MM.1S (cell line): Measurements from ENCODE around the gene PTPRN2.

Experiments used
- DNase-seq: peaks from one replicate; pipeline ENCODE4 v3.0.0-alpha.2; 2015
- H2AFZ ChIP-seq: fragments of 300-600 bp; sonication (generic); 2 replicates; pipeline ENCODE4 v1.6.0; 2016; ENCODE audit warnings: antibody characterized with exemption, low read length
- H3F3A ChIP-seq: fragments of 300-600 bp; sonication (generic); 2 replicates; pipeline ENCODE4 v1.6.1; 2016; ENCODE audit warnings: mild to moderate bottlenecking, antibody characterized with exemption, low read length, moderate library complexity, mixed read lengths; ENCODE audit not compliant: insufficient read depth
- H3K27ac ChIP-seq: fragments of 300-600 bp; sonication (generic); 2 replicates; pipeline ENCODE4 v1.5.1; 2016; ENCODE audit warnings: mild to moderate bottlenecking, low read length
- H3K27me3 ChIP-seq: fragments of 300-600 bp; sonication (generic); replicated peaks from 2 replicates; pipeline ENCODE4 v1.6.0; 2016; ENCODE audit warnings: low read length; ENCODE audit not compliant: insufficient read depth
- H3K36me3 ChIP-seq: fragments of 300-600 bp; sonication (generic); replicated peaks from 2 replicates; pipeline ENCODE4 v1.6.1; 2016; ENCODE audit warnings: mild to moderate bottlenecking, low read length, mixed read lengths; ENCODE audit not compliant: insufficient read depth
- H3K4me1 ChIP-seq: fragments of 300-600 bp; sonication (generic); 2 replicates; pipeline ENCODE4 v1.6.1; 2016; ENCODE audit warnings: low read length, mixed read lengths
- H3K4me2 ChIP-seq: fragments of 300-600 bp; sonication (generic); 2 replicates; pipeline ENCODE4 v1.6.0; 2016; ENCODE audit warnings: low read depth, low read length
- H3K4me3 ChIP-seq: fragments of 300-600 bp; sonication (generic); 2 replicates; pipeline ENCODE4 v1.5.1; 2016; ENCODE audit warnings: low read length, mixed read lengths
- H3K79me2 ChIP-seq: fragments of 300-600 bp; sonication (generic); 2 replicates; pipeline ENCODE4 v1.6.1; 2016; ENCODE audit warnings: mixed run types, low read length, mixed read lengths
- H3K9ac ChIP-seq: fragments of 300-600 bp; sonication (generic); 2 replicates; pipeline ENCODE4 v1.6.1; 2016; ENCODE audit warnings: low read length, mixed read lengths
- H3K9me2 ChIP-seq: fragments of 300-600 bp; sonication (generic); replicated peaks from 2 replicates; pipeline ENCODE4 v1.6.1; 2016; ENCODE audit warnings: mild to moderate bottlenecking, low read length, mixed read lengths; ENCODE audit not compliant: insufficient read depth
- H3K9me3 ChIP-seq: fragments of 300-600 bp; sonication (generic); replicated peaks from 2 replicates; pipeline ENCODE4 v1.6.1; 2016; ENCODE audit warnings: mild to moderate bottlenecking, low read length, mixed read lengths; ENCODE audit not compliant: insufficient read depth
- H4K20me1 ChIP-seq: fragments of 300-600 bp; sonication (generic); 2 replicates; pipeline ENCODE4 v1.6.1; 2016; ENCODE audit warnings: mild to moderate bottlenecking, low read length, moderate library complexity, mixed read lengths; ENCODE audit not compliant: insufficient read depth
- EZH2 ChIP-seq: fragments of 300-600 bp; sonication (generic); optimal IDR thresholded peaks from 2 replicates; pipeline ENCODE3; 2017; ENCODE audit warnings: low read depth, mild to moderate bottlenecking, antibody characterized with exemption, low read length, mixed read lengths
- EZH2phosphoT487 ChIP-seq: fragments of 300-600 bp; sonication (generic); IDR thresholded peaks from 2 replicates; pipeline ENCODE4 v1.6.1; 2018; ENCODE audit warnings: antibody characterized with exemption, low read length
- TF ChIP-seq, protein P1 (sequence below): fragments of 300-600 bp; sonication (generic); IDR thresholded peaks from 2 replicates; pipeline ENCODE4 v1.5.1; 2016; ENCODE audit warnings: antibody characterized with exemption, low read length, mixed read lengths

PTPRN2 gene

DNA sequence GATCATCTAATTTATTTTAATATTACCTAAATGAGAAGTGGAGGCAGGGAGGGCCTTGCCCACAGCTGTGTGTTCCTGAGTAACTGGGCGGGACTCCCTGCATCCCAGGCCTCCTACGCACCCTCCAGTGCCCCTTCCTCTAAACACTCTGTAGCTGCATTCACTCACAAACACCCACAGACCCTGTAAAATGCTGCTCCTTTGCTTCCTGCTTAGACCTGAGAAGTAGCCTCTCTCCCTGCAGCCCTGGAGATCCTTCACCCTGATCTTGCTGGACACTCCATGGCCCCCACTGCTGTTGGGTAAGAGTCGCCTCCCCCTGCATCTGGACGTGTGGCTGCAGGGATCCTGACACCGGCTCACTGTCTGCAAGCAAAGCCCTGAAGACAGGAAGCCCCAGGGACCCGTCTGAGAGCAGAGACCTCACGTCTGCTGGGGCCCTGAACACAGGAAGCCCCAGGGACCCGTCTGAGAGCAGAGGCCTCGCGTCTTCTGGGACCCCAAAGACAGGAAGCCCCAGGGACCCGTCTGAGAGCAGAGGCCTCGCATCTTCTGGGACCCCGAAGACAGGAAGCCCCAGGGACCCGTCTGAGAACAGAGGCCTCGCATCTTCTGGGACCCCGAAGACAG, 661.0 kb downstream of the PTPRN2 start:
- no peaks in the 10 kb centered on the region for H3K79me2 ChIP-seq
- H3K9ac ChIP-seq, result no peak overlapping the region
- H3K9me2 ChIP-seq, result no peaks in the 10 kb centered on the region
- no peaks in the 10 kb centered on the region for H3K4me1 ChIP-seq
- no peak overlapping the region for H3K4me2 ChIP-seq
- no peaks in the 10 kb centered on the region for H3K9me3 ChIP-seq
- H4K20me1 ChIP-seq, result no peaks in the 10 kb centered on the region
- no peaks in the 10 kb centered on the region for H3F3A ChIP-seq
- DNase-seq, result no peak
- no peak overlapping the region for H2AFZ ChIP-seq
- H3K36me3 ChIP-seq, result no peaks in the 10 kb centered on the region
- TF ChIP-seq EZH2, result no peak
- TF ChIP-seq EZH2phosphoT487, result no peak
- TF ChIP-seq, protein P1, sequence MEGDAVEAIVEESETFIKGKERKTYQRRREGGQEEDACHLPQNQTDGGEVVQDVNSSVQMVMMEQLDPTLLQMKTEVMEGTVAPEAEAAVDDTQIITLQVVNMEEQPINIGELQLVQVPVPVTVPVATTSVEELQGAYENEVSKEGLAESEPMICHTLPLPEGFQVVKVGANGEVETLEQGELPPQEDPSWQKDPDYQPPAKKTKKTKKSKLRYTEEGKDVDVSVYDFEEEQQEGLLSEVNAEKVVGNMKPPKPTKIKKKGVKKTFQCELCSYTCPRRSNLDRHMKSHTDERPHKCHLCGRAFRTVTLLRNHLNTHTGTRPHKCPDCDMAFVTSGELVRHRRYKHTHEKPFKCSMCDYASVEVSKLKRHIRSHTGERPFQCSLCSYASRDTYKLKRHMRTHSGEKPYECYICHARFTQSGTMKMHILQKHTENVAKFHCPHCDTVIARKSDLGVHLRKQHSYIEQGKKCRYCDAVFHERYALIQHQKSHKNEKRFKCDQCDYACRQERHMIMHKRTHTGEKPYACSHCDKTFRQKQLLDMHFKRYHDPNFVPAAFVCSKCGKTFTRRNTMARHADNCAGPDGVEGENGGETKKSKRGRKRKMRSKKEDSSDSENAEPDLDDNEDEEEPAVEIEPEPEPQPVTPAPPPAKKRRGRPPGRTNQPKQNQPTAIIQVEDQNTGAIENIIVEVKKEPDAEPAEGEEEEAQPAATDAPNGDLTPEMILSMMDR, result no peak
- H3K27ac ChIP-seq, result no peak overlapping the region
- peaks cover 79% of the 10 kb centered on the region for H3K27me3 ChIP-seq
- H3K4me3 ChIP-seq, result no peak overlapping the region

GRCh38 chr7:157926107-157926506, 661.5 kb downstream of the PTPRN2 start:
- no peak overlapping the region for H2AFZ ChIP-seq
- H3K9me3 ChIP-seq, result no peaks in the 10 kb centered on the region
- H3K9me2 ChIP-seq, result no peaks in the 10 kb centered on the region
- no peaks in the 10 kb centered on the region for H3K36me3 ChIP-seq
- H3F3A ChIP-seq, result no peaks in the 10 kb centered on the region
- H3K79me2 ChIP-seq, result no peaks in the 10 kb centered on the region
- H3K4me3 ChIP-seq, result no peak overlapping the region
- H3K9ac ChIP-seq, result no peak overlapping the region
- H3K27me3 ChIP-seq, result peaks cover 77% of the 10 kb centered on the region
- TF ChIP-seq EZH2 (no peak), EZH2phosphoT487 (no peak)
- TF ChIP-seq, protein P1, result no peak
- no peak for DNase-seq
- no peaks in the 10 kb centered on the region for H3K4me1 ChIP-seq
- H3K27ac ChIP-seq, result no peak overlapping the region
- H3K4me2 ChIP-seq, result no peak overlapping the region
- H4K20me1 ChIP-seq, result no peaks in the 10 kb centered on the region

DNA sequence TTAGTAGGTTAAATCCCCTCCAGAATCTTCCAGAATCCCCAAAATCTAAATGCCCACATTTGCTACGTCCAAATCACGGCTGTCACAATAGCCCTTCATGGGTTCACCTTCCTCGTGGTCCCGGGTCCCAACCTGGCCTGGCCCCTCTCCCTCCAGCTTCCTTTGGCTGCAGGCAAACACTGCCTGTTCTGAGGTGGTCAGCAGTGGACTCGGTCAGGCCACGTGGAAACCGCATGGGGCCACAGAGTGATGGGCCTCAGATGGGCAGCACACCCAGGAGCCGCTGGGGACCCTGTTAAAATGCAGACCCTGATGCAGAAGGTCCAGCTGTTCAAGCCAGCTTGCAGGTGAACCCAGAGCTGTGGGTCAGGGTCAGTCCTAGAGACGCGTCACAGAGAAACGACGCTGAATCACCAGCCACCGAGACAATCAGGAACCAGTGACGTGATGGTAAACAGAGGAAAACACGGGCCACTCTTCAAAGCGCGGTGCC, 662.2 kb downstream of the PTPRN2 start:
- no peak for DNase-seq
- no peak overlapping the region for H3K9ac ChIP-seq
- no peaks in the 10 kb centered on the region for H3K9me3 ChIP-seq
- no peaks in the 10 kb centered on the region for H4K20me1 ChIP-seq
- H3K4me2 ChIP-seq, result no peak overlapping the region
- TF ChIP-seq EZH2phosphoT487 (no peak), EZH2 (no peak)
- TF ChIP-seq, protein P1, result no peak
- H3K79me2 ChIP-seq, result no peaks in the 10 kb centered on the region
- H3K4me1 ChIP-seq, result no peaks in the 10 kb centered on the region
- no peaks in the 10 kb centered on the region for H3F3A ChIP-seq
- H3K9me2 ChIP-seq, result no peaks in the 10 kb centered on the region
- no peak overlapping the region for H3K27ac ChIP-seq
- no peak overlapping the region for H3K4me3 ChIP-seq
- H2AFZ ChIP-seq, result no peak overlapping the region
- peaks cover 72% of the 10 kb centered on the region for H3K27me3 ChIP-seq
- H3K36me3 ChIP-seq, result no peaks in the 10 kb centered on the region
